IPS DF 4.7 (cell line): ENCODE data around the gene CEP85L.
"Not testable (repeated sequence)": the region's sequence is repeated elsewhere in the genome, so short reads cannot be mapped to it uniquely, and the experiment has no call there.

Experiments used
- DNase-seq: peaks from one replicate; pipeline ENCODE4 v3.0.0-alpha.2; 2013; ENCODE audit warnings: low spot score; ENCODE audit errors: extremely low read depth

The CEP85L gene

DNA sequence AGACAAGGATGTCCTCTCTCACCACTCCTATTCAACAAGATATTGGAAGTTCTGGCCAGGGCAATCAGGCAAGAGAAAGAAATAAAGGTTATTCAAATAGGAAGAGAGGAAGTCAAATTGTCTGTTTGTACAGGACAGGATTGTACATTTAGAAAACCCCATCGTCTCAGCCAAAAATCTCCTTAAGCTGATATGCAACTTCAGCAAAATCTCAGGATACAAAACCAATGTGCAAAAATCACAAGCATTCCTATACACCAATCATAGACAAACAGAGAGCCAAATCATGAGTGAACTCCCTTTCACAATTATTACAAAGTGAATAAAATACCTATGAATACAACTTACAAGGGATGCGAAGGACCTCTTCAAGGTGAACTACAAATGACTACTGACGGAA is 217.2 kb downstream of the CEP85L start:
- not testable (repeated sequence) for DNase-seq

DNA sequence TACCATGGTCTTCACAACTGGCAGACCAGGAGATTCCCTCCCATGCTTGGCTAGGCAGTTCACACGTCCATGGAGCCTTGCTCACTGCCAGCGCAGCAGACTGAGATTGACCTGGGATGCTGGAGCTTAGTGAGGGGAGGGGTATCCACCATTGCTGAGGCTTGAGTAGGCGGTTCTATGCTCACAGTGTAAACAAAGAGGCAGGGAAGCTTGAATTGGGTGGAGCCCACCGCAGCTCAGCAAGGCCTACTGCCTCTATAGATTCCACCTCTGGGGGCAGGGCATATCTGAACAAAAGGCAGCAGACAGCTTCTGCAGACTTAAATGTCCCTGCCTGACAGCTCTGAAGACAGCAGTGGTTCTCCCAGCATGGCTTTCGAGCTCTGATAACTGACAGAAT is 230.1 kb downstream of the CEP85L start:
- DNase-seq, result not testable (repeated sequence)

DNA sequence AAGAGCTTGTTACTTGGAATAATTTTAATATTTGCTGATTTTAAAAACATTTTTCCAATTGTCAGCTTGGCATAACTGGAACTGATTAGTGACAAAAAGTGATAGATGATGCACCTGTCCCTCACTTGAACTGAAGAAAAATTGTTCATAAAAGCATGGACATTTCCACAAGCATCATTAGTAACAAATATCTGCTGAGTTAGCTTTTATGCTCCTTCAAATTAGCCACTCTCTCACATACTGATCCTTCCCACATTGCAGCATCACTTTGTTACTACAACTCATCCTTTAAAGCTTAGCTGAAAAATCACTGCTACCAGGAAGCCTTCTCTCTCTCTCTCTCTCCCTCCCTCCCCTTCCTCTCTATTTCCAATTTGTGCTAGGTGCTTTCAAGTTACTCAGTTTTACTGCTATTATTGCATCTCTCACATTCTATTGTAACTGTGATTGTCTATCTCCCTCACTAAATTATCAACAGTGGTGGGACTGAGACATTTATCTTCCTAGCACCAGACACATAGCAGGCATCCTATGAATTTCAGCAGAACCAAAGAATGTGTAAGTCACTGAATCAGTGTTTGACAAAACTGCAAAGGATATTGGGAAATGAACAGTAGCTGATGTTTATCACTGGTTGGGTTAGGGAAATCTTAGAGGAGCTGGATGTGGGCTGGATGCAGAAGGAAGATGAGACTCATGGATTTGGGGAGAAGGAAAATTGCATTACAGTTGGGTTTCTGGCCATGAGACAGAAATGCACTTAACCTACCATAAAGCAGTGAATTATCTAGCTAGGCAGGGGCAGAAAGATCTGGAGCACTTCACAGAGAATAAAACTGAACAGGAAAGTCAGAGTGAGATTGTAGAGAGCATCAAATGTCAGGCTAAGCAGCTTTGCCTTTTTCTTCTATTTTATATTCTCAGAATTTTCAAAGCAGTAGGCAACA is 231.7 kb downstream of the CEP85L start:
- no peak for DNase-seq
